ENCODE data around the gene VWC2.

DNA sequence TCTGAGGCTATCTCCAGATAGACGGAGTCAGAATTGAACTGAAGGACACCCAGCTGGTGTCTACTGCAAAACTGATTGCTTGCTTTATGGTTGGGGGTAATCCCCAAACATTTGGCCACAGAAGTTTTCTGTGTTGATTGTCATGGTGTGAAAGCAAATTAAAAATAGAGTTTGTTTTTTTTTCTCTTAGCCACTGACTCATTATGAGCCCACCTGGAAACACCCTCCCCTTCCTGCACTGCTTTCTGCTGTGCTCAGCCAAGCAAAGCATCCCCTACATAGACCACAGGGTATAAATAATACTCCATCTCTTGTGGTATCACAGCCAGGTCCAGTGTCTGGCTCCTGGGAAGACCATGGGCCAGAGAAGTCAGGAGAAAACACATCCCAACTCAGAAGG is 6.5 kb upstream of the VWC2 start:
- TF ChIP-seq GATA3 (IDR thresholded peaks at IDR 0.05; ENCODE audit: low read depth, low read length) (no peak), GATA2 (IDR thresholded peaks at IDR 0.05; ENCODE audit: low read depth, low read length) (no peak)

Measured in SH-SY5Y (cell line).